ENCODE measurements around the gene RPL3.

DNA sequence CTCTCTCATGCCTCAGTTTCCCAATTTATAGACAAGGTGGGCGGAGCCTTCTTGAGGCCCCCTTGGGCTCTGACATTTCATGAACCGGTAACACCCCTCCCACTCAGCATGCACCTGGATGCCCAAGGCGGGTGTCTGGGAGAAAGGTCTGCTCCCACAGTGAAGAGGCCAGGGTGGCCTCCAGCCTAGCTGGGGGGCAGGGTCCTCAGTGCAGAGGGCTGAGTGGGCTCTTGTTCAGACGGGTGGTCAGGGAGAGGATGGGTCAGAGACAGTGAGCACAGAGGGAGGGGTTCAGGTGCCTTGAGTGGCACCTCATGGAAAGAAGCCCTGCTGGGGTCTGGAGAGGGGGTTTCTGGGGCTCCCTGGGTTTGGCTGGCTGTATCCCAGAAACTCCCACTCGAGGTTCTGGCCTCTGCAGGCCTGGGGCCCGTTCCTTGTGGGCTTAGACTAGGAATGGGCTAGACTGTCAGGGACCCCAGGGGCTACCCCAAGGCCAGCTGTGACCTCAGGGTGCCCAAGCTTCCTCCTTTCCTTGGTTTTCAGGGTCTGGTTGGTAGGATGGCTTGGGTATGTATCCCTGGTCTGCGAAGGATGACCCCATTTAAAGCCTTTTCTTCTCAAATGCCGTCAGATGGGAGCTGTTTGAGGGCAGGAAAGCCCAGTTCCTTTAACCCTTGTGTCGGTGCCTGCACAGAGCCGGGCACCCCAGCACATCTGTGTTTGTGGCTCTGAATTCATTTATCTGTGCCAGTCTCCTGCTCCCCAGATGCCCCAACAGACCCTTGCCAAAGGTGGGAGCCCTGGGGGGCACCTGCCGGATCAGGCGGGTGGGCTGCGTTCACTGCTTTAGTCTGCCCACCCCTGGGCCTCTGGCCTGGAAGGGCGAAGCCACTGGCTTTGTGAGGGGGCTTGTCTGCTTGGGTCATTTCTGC, 31.6 kb upstream of the RPL3 start:
- TF ChIP-seq CTCF (IDR thresholded peaks at IDR 0.05) (no peak), EP300 (IDR thresholded peaks at IDR 0.05) (no peak)
